Motor neuron (in vitro differentiated cells): ENCODE data around the gene ORAI3. TPM values are rescaled to one million over a fixed set of nuclear protein-coding genes. Genes with fewer than 3 reads are reported as not detected.
A peak's percentile ranks its signal among the peaks of the same experiment; 100 is the strongest.
"Not testable (repeated sequence)": the region's sequence is repeated elsewhere in the genome, so short reads cannot be mapped to it uniquely, and the experiment has no call there.

ENCODE experiments used
- ATAC-seq, 8 experiments: fragments of 200-7000 bp; cut with Tn5 transposase; replicated peaks in 6 of 8; 2 replicates each; pipeline ENCODE4 v1.8.0; 2021; ENCODE audit warnings: mild to moderate bottlenecking in 8 of 8, moderate library complexity in 8 of 8
- H3K27ac ChIP-seq, 2 donors: fragments of 250-450 bp; sonication (Bioruptor Pico); 2 replicates each; pipeline ENCODE4 v1.9.0; 2021; ENCODE audit warnings: antibody characterized with exemption in 2 of 2, mild to moderate bottlenecking in 2 of 2, moderate library complexity in 1 of 2
- H3K4me1 ChIP-seq, 2 donors: fragments of 250-450 bp; sonication (Bioruptor Pico); replicated peaks in 1 of 2; 2 replicates each; pipeline ENCODE4 v1.6.1; 2021; ENCODE audit warnings: antibody characterized with exemption in 2 of 2, mild to moderate bottlenecking in 2 of 2, moderate library complexity in 1 of 2
- H3K4me3 ChIP-seq, 5 donors: fragments of 250-450 bp; sonication (Bioruptor Pico); 2 replicates each; pipeline ENCODE4 v1.9.0; 2021; ENCODE audit warnings: antibody characterized with exemption in 5 of 5, mild to moderate bottlenecking in 5 of 5, moderate library complexity in 4 of 5
- WGBS, 10 experiments: fragments of 450-650 bp; shearing (Covaris generic); methylation state at CpG; one replicate each; pipeline ENCODE4 v1.0.0; 2022; 5-methylcytosine and 5-hydroxymethylcytosine counted together
- in situ Hi-C, 9 experiments: fragments of 400-800 bp; cut with MboI; loops; one replicate each; pipeline ENCODE4 v1.15.0; 2021; ENCODE audit warnings: low sequenced_read_pairs in 9 of 9, low pct_unique_long_range_greater_than_20kb in 2 of 9; ENCODE audit not compliant: unreplicated experiment in 9 of 9
- total RNA-seq, 8 experiments: library from RNA; unstranded; fragments of 300-600 nt; gene quantifications; 2 replicates each; pipeline versions ENCODE4 v1.2.3 to v1.2.4, GENCODE V29; 2022

ORAI3 gene
- total RNA-seq, 8 experiments from 2014 or later: 4.4 to 37.4 (median 6.8) TPM

- Histone ChIP-seq H3K27ac (no peak overlapping the region), H3K4me1 (peaks cover 4 to 6% of the 10 kb centered on the region in 2 donors), H3K4me3 (no peak overlapping the region)
- in situ Hi-C loops: no loop called here
- no peak for ATAC-seq
- 100% methylated on average over 1 of the region's 10 CpGs; no CpG with 5 or more reads in 9 of the 10 experiments for WGBS, 10 experiments
These were observed 22.7 kb upstream of the ORAI3 start for GRCh38 chr16:30925995-30926811.

- ATAC-seq: no peak
- 96 to 100% (median 100%) methylated on average over 1 to 4 of the region's 22 CpGs; no CpG with 5 or more reads in 7 of the 10 experiments for WGBS, 10 experiments
- in situ Hi-C loops: no loop called here
- peaks cover 4 to 6% of the 10 kb centered on the region in 2 donors for H3K4me1 ChIP-seq
- peak overlapping the region; percentile 23 to 57 for H3K27ac ChIP-seq
- no peak overlapping the region for H3K4me3 ChIP-seq
These were observed 21.7 kb upstream of the ORAI3 start for GRCh38 chr16:30926937-30927788.

GRCh38 chr16:30927789-30928378, 21.0 kb upstream of the ORAI3 start:
- peak overlapping the region; percentile 23 to 57 for H3K27ac ChIP-seq

DNA sequence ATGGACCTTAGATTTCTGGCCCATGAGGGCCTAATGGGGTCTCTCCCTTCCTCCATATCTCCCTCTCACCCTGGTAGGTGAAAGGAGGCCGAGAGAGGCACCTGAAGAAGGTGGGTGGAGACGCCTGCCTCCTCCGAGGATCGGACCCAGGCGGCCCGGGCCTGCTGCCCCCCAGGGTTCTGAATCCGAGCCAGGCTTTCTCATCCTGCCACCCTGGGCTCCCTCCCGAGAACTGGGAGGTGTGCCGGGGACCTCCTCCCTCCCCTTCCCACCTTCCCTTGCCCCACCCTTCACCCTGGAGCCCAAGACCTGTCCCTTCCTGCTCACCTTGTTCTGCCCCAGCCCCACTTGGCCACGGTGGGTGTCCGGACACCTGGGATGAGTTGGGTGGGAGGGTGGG, 20.5 kb upstream of the ORAI3 start:
- Histone ChIP-seq H3K27ac (peak overlapping the region in 1 of 2 donors; percentile 44), H3K4me1 (peaks cover 4 to 6% of the 10 kb centered on the region in 2 donors), H3K4me3 (no peak overlapping the region)
- no CpG with 5 or more reads among the region's 11 CpGs for WGBS, 10 experiments
- ATAC-seq: no peak
- in situ Hi-C loops: no loop called here

More at GRCh38 chr16:30927789-30928378, 21.0 kb upstream of the ORAI3 start:
- in situ Hi-C loops: no loop called here
- peaks cover 4 to 6% of the 10 kb centered on the region in 2 donors for H3K4me1 ChIP-seq
- ATAC-seq: peak; percentile 7 to 75 (median 73)
- H3K4me3 ChIP-seq: no peak overlapping the region
- 83 to 100% methylated on average over 1 to 2 of the region's 15 CpGs; no CpG with 5 or more reads in 8 of the 10 experiments for WGBS, 10 experiments

GRCh38 chr16:30929167-30929566, 19.7 kb upstream of the ORAI3 start:
- H3K27ac ChIP-seq: no peak overlapping the region
- no peak overlapping the region for H3K4me3 ChIP-seq
- in situ Hi-C loops: no loop called here
- 20 to 100% (median 86%) methylated on average over 1 to 6 of the region's 7 CpGs; no CpG with 5 or more reads in 1 of the 10 experiments for WGBS, 10 experiments
- peaks cover 4 to 6% of the 10 kb centered on the region in 2 donors for H3K4me1 ChIP-seq
- ATAC-seq: no peak

- 100% methylated on average over 2 of the region's 35 CpGs; no CpG with 5 or more reads in 9 of the 10 experiments for WGBS, 10 experiments
- ATAC-seq: no peak
- H3K4me3 ChIP-seq: no peak overlapping the region
- H3K4me1 ChIP-seq: peaks cover 4 to 6% of the 10 kb centered on the region in 2 donors
- in situ Hi-C loops: no loop called here
- no peak overlapping the region for H3K27ac ChIP-seq
These were observed 18.7 kb upstream of the ORAI3 start for GRCh38 chr16:30930160-30930571.

- in situ Hi-C loops: no loop called here
- 0 to 79% (median 67%) methylated on average over 1 to 11 of the region's 12 CpGs; no CpG with 5 or more reads in 1 of the 10 experiments for WGBS, 10 experiments
- no peak overlapping the region for H3K27ac ChIP-seq
- ATAC-seq: no peak
- peaks cover 6% of the 10 kb centered on the region in 2 donors for H3K4me1 ChIP-seq
- no peak overlapping the region for H3K4me3 ChIP-seq
These were observed 17.7 kb upstream of the ORAI3 start for GRCh38 chr16:30931068-30931650.

DNA sequence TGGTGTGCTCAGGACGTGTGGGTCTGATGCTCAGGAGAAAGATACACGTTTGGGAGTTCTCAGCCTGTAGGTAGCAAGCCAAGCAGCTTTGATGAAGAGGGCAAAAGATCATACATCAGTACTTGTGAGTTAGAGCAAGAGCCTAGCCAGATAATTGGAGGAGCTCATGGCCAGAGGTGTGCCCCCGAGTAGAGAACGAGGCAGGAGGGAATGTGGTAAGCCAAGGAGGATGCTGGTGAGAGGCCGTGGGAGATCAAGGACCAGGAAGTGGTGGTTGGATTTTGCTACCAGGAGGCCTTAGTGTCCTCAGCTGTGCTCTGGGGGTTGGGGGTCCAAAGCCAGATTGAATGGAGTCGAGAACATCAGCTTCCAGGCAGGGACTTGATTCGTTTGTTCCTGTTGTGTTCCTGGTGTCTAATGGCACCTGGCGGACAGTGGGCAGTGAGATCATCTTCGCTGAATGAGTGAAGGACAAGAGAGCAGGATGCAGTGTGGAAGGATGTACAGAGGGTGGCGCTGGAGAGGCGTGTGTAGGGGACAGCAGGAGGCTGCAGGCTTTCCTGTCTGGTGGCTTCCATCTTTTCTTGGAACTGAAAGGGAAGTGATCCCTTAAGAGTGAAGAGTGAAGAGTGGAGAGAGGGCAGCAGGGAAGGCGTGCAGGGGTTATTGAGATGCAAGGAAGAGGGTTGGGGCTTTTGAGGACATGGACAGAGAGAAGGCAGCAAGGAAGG, 13.9 kb upstream of the ORAI3 start:
- H3K27ac ChIP-seq: no peak overlapping the region
- peak; percentile 65 to 95 (median 84) for ATAC-seq
- WGBS, 10 experiments: 44 to 95% (median 65%) methylated on average over 1 to 8 of the region's 12 CpGs; no CpG with 5 or more reads in 3 of the 10 experiments
- in situ Hi-C loops: no loop called here
- H3K4me1 ChIP-seq: peaks cover 0 to 2% of the 10 kb centered on the region in 2 donors
- no peak overlapping the region for H3K4me3 ChIP-seq

- 41 to 100% (median 84%) methylated on average over 1 to 5 of the region's 5 CpGs; no CpG with 5 or more reads in 3 of the 10 experiments for WGBS, 10 experiments
- H3K27ac ChIP-seq: no peak overlapping the region
- no peak overlapping the region for H3K4me3 ChIP-seq
- no peak for ATAC-seq
- in situ Hi-C loops: no loop called here
- peaks cover 0 to 2% of the 10 kb centered on the region in 2 donors for H3K4me1 ChIP-seq
These were observed 11.2 kb upstream of the ORAI3 start for GRCh38 chr16:30937692-30938091.

DNA sequence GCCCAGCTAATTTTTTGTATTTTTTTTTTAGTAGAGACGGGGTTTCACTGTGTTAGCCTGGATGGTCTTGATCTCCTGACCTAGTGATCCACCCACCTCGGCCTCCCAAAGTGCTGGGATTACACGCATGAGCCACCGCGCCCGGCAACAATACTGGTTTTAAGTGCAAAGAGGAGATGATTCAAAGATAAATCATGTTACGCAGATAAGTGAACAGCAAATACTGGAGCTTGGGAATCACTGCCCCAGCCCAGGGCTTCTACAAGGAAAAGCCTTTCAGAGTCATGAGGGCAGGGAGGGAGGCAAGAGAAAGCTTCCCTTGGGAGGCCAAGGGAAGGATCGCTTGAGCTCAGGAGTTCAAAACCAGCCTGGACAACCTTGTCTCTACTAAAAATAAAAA, 9.3 kb upstream of the ORAI3 start:
- H3K4me3 ChIP-seq, H3K4me1 ChIP-seq, in situ Hi-C loops, H3K27ac ChIP-seq, ATAC-seq: not testable (repeated sequence)
- 89 to 100% (median 99%) methylated on average over 1 to 8 of the region's 8 CpGs; no CpG with 5 or more reads in 4 of the 10 experiments for WGBS, 10 experiments

GRCh38 chr16:30941600-30942425, 7.1 kb upstream of the ORAI3 start:
- in situ Hi-C loops: no loop called here
- Histone ChIP-seq H3K4me3 (no peak overlapping the region), H3K27ac (no peak overlapping the region), H3K4me1 (peaks cover 0 to under 1% of the 10 kb centered on the region in 2 donors)
- ATAC-seq: peak; percentile 72 to 99 (median 78)
- WGBS, 10 experiments: 30 to 75% (median 48%) methylated on average over 1 to 10 of the region's 15 CpGs; no CpG with 5 or more reads in 6 of the 10 experiments
